ENCODE measurements around the gene RNF222.

GRCh38 chr17:8341456-8341855 is 56.2 kb downstream of the RNF222 start:
- TF ChIP-seq POLR2A (IDR thresholded peaks at IDR 0.05) (no peak), EP300 (IDR thresholded peaks at IDR 0.05) (no peak), POLR2AphosphoS5 (IDR thresholded peaks at IDR 0.05) (no peak)
- TF ChIP-seq, protein P1, sequence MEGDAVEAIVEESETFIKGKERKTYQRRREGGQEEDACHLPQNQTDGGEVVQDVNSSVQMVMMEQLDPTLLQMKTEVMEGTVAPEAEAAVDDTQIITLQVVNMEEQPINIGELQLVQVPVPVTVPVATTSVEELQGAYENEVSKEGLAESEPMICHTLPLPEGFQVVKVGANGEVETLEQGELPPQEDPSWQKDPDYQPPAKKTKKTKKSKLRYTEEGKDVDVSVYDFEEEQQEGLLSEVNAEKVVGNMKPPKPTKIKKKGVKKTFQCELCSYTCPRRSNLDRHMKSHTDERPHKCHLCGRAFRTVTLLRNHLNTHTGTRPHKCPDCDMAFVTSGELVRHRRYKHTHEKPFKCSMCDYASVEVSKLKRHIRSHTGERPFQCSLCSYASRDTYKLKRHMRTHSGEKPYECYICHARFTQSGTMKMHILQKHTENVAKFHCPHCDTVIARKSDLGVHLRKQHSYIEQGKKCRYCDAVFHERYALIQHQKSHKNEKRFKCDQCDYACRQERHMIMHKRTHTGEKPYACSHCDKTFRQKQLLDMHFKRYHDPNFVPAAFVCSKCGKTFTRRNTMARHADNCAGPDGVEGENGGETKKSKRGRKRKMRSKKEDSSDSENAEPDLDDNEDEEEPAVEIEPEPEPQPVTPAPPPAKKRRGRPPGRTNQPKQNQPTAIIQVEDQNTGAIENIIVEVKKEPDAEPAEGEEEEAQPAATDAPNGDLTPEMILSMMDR (IDR thresholded peaks at IDR 0.05), result no peak
